ENCODE measurements around the gene TAS2R31. TPM values are rescaled to one million over a fixed set of nuclear protein-coding genes. Genes with fewer than 3 reads are reported as not detected.
"Not testable (repeated sequence)": the region's sequence is repeated elsewhere in the genome, so short reads cannot be mapped to it uniquely, and the experiment has no call there.

The TAS2R31 gene
- total and polyA plus RNA-seq, 2 of the 13 experiments (the other 11 are each of a cell fraction or from before 2014, with no cell fraction given) = 0.96 to 6.5 TPM

DNA sequence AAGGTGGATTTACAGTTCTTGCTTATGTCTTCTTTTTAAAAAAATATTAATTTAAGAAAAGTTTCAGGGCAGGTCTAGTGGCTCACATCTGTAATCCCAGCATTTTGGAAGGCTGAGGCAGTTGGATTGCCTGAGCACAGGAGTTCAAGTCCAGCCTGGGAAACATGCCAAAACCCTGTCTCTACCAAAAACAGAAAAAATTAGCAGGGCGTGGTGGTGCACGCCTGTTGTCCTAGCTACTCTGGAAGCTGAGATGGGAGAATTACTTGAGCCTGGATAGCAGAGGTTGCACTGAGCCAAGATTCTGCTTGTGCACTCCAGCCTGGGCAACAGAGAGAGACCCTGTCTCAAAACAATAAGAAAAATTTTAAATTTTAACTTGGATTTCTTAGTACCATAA lies 36.3 kb upstream of the TAS2R31 start:
- 59% methylated on average over 2 of the region's 2 CpGs for WGBS (ENCODE audit: low lambda C conversion rate)
- Histone ChIP-seq H3K79me2 (ENCODE audit: insufficient read depth, low read length) (peaks cover 3% of the 10 kb centered on the region), H3K4me1 (ENCODE audit: insufficient read depth, low read length) (peaks cover 25% of the 10 kb centered on the region), H2AFZ (ENCODE audit: low read length) (no peak overlapping the region), H4K20me1 (ENCODE audit: insufficient read depth, low read length) (no peaks in the 10 kb centered on the region), H3K4me3 (replicated peaks in 1 of 3; ENCODE audit: insufficient read depth in 1 of 3, low read depth in 2 of 3, low read length in 3 of 3) (no peak overlapping the region), H3K36me3 (replicated peaks in 1 of 2; ENCODE audit: control insufficient read depth in 1 of 2, insufficient read depth in 2 of 2, low read length in 2 of 2) (no peaks in the 10 kb centered on the region; a peak in 1 of 5 replicates), H3K9me3 (ENCODE audit: low read length) (no peaks in the 10 kb centered on the region), H3K9ac (ENCODE audit: insufficient read depth, low read depth, low read length) (no peak overlapping the region), H3K27ac (ENCODE audit: extremely low read length, insufficient read depth, low read length) (no peak overlapping the region), H3K27me3 (ENCODE audit: control insufficient read depth in 1 of 2, insufficient read depth in 2 of 2, low read length in 2 of 2) (no peaks in the 10 kb centered on the region; a peak in 1 of 5 replicates), H3K4me2 (ENCODE audit: low read depth, low read length) (no peak overlapping the region)
- POLR2A ChIA-PET = no interaction called here
- ATAC-seq (no peak), FAIRE-seq (no peak), DNase-seq (ENCODE audit: low spot score) (no peak)
- CTCF ChIA-PET (ENCODE audit: low intra/inter-chr PET ratio, low total read pairs) = no interaction called here
- intact Hi-C loops (cut with micrococcal nuclease; ENCODE audit: unreplicated experiment) = no loop called here
- no TSS peak for BruUV-seq (replicated peaks)
- in situ Hi-C loops (cut with HindIII; ENCODE audit: extremely low pct_ligation_motif_present, low pct_unique_long_range_greater_than_20kb) = no loop called here
- no peak for TF ChIP-seq GFI1 (CRISPR knock-in tag; IDR thresholded peaks at IDR 0.05; ENCODE audit: borderline replicate concordance)
- no peak for TF ChIP-seq POLR2AphosphoS2 (IDR thresholded peaks at IDR 0.05; ENCODE audit: low read depth, low read length)
- TF ChIP-seq, protein P1, sequence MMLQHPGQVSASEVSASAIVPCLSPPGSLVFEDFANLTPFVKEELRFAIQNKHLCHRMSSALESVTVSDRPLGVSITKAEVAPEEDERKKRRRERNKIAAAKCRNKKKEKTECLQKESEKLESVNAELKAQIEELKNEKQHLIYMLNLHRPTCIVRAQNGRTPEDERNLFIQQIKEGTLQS (CRISPR knock-in tag; IDR thresholded peaks at IDR 0.05) = no peak
- TF ChIP-seq EEA1 (CRISPR knock-in tag; IDR thresholded peaks at IDR 0.05; ENCODE audit: borderline replicate concordance) = no peak
- no peak for TF ChIP-seq HOXD1 (CRISPR knock-in tag; IDR thresholded peaks at IDR 0.05)
- TF ChIP-seq NCOA2 (CRISPR knock-in tag; IDR thresholded peaks at IDR 0.05) = no peak
- TF ChIP-seq, protein P2, sequence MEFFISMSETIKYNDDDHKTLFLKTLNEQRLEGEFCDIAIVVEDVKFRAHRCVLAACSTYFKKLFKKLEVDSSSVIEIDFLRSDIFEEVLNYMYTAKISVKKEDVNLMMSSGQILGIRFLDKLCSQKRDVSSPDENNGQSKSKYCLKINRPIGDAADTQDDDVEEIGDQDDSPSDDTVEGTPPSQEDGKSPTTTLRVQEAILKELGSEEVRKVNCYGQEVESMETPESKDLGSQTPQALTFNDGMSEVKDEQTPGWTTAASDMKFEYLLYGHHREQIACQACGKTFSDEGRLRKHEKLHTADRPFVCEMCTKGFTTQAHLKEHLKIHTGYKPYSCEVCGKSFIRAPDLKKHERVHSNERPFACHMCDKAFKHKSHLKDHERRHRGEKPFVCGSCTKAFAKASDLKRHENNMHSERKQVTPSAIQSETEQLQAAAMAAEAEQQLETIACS (CRISPR knock-in tag; IDR thresholded peaks at IDR 0.05) = no peak
- TF ChIP-seq BHLHE40 (IDR thresholded peaks at IDR 0.05; ENCODE audit: low read length) = no peak
- no peak for TF ChIP-seq TOE1 (CRISPR knock-in tag; IDR thresholded peaks at IDR 0.05)
- no peak for TF ChIP-seq HNRNPL (IDR thresholded peaks at IDR 0.05; ENCODE audit: low read depth, low read length)
- no peak for TF ChIP-seq EED (CRISPR knock-in tag; IDR thresholded peaks at IDR 0.05)
- TF ChIP-seq PAX8 (CRISPR knock-in tag; IDR thresholded peaks at IDR 0.05; ENCODE audit: borderline replicate concordance) = no peak
- no peak for TF ChIP-seq SP4 (CRISPR knock-in tag; IDR thresholded peaks at IDR 0.05)
- no peak for TF ChIP-seq ZNF331 (CRISPR knock-in tag; IDR thresholded peaks at IDR 0.05)
- no peak for TF ChIP-seq ZNF782 (CRISPR knock-in tag; IDR thresholded peaks at IDR 0.05; ENCODE audit: borderline replicate concordance)
- TF ChIP-seq SAP130 (CRISPR knock-in tag; IDR thresholded peaks at IDR 0.05; ENCODE audit: low read depth) = no peak
- TF ChIP-seq, protein P3, sequence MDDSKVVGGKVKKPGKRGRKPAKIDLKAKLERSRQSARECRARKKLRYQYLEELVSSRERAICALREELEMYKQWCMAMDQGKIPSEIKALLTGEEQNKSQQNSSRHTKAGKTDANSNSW (CRISPR knock-in tag; IDR thresholded peaks at IDR 0.05; ENCODE audit: borderline replicate concordance) = no peak
- no peak for TF ChIP-seq HOXA9 (CRISPR knock-in tag; IDR thresholded peaks at IDR 0.05; ENCODE audit: borderline replicate concordance)
- TF ChIP-seq ZNF138 (CRISPR knock-in tag; IDR thresholded peaks at IDR 0.05; ENCODE audit: low read depth) = no peak
- no peak for TF ChIP-seq MXI1 (IDR thresholded peaks at IDR 0.05; ENCODE audit: borderline replicate concordance, low read depth, low read length)

DNA sequence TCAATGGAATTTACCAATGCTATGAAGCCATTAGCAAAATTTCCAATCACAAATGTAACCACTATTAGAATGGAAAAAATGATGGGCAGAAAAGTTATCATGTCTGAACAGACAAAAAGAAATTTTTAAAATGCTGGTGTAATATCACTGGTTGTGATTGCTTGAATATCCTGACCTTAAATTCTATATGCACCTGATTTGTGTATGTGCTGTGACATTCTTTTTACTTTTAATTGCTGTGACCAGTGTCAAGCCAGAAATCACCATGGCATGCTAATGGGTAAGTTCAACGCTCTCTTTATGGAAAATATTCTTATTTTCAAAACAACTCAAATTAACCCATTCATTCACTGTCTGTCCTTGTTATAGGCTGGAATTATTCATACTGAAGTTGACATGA lies 31.0 kb upstream of the TAS2R31 start, which contains the start of gene TAS2R46:
Gene TAS2R46 (minus strand): TSS at position 101 of the 400 bp plus-strand sequence. CDS start 0 bp downstream, at position 101.
- H3K27me3 ChIP-seq (ENCODE audit: control insufficient read depth in 1 of 2, insufficient read depth in 2 of 2, low read length in 2 of 2); H3K9me3 ChIP-seq (ENCODE audit: low read length); H3K4me2 ChIP-seq (ENCODE audit: low read depth, low read length); POLR2A ChIA-PET; H3K36me3 ChIP-seq (replicated peaks in 1 of 2; ENCODE audit: control insufficient read depth in 1 of 2, insufficient read depth in 2 of 2, low read length in 2 of 2); H2AFZ ChIP-seq (ENCODE audit: low read length); BruUV-seq (replicated peaks); H3K27ac ChIP-seq (ENCODE audit: extremely low read length, insufficient read depth, low read length); in situ Hi-C loops (cut with HindIII; ENCODE audit: extremely low pct_ligation_motif_present, low pct_unique_long_range_greater_than_20kb); H3K4me3 ChIP-seq (replicated peaks in 1 of 3; ENCODE audit: insufficient read depth in 1 of 3, low read depth in 2 of 3, low read length in 3 of 3); CTCF ChIA-PET (ENCODE audit: low intra/inter-chr PET ratio, low total read pairs); H3K9ac ChIP-seq (ENCODE audit: insufficient read depth, low read depth, low read length); H3K79me2 ChIP-seq (ENCODE audit: insufficient read depth, low read length); FAIRE-seq; intact Hi-C loops (cut with micrococcal nuclease; ENCODE audit: unreplicated experiment); DNase-seq (ENCODE audit: low spot score); H4K20me1 ChIP-seq (ENCODE audit: insufficient read depth, low read length); ATAC-seq; H3K4me1 ChIP-seq (ENCODE audit: insufficient read depth, low read length): not testable (repeated sequence)
- 97% methylated on average over 1 of the region's 1 CpG for WGBS (ENCODE audit: low lambda C conversion rate)
